ENCODE measurements around the gene CCDC33.

CCDC33 gene

DNA sequence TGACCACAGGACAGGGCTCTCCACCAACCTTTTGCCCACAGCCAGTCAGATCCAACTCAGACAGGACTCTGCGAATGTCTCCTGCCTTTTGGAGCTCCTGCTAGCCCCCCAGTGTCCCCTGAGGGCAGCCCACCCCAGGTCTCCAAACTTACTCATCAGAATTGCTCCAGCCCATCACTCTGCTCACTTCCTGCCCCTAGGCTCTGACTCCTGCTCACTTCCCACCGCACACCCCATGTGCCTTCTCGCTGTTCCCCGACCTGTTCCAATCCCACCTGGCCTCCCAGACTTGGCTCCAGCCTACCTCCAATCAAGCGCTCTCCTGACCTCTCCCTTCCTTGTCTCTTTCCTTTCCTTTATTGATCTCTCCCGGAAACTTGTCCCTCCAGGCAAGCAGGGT lies 27.6 kb upstream of the CCDC33 start:
- no peak for DNase-seq (ENCODE audit: low read depth)
- TF ChIP-seq CTCF (IDR thresholded peaks at IDR 0.05; ENCODE audit: control insufficient read depth, insufficient read depth, low read depth, low read length, missing control alignments), result no peak
- no peak overlapping the region for H3K4me3 ChIP-seq (ENCODE audit: control insufficient read depth, low read depth, low read length)

- no peak for DNase-seq (ENCODE audit: low read depth)
- no peak for TF ChIP-seq CTCF (IDR thresholded peaks at IDR 0.05; ENCODE audit: control insufficient read depth, insufficient read depth, low read depth, low read length, missing control alignments)
- H3K4me3 ChIP-seq (ENCODE audit: control insufficient read depth, low read depth, low read length), result no peak overlapping the region
These were observed 27.1 kb upstream of the CCDC33 start for GRCh38 chr15:74208901-74209559.

DNA sequence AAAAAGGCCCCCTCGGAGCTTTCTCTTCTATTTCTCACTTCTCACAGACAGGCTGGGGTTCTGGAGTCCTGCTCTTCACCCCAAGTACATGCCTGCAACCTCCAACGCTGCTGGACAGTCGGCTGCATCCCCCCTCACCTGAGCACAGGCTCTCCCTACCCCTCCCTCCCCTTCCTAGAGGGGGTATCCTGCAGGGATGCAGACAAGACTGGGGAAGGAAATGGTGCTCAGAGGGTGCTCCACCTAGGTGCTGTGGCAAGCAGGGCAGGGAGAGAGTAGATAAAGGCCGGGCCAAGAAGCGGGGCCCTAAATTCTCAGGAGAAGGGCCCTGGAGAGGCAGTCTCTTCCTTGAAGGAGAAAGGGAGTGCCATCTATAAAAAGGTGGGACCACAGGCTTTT lies 26.6 kb upstream of the CCDC33 start:
- TF ChIP-seq CTCF (IDR thresholded peaks at IDR 0.05; ENCODE audit: control insufficient read depth, insufficient read depth, low read depth, low read length, missing control alignments), result no peak
- no peak for DNase-seq (ENCODE audit: low read depth)
- H3K4me3 ChIP-seq (ENCODE audit: control insufficient read depth, low read depth, low read length), result no peak overlapping the region

- DNase-seq (ENCODE audit: low read depth), result no peak
- H3K4me3 ChIP-seq (ENCODE audit: control insufficient read depth, low read depth, low read length), result no peak overlapping the region
- no peak for TF ChIP-seq CTCF (IDR thresholded peaks at IDR 0.05; ENCODE audit: control insufficient read depth, insufficient read depth, low read depth, low read length, missing control alignments)
These were observed 26.0 kb upstream of the CCDC33 start for GRCh38 chr15:74209997-74210671.

GRCh38 chr15:74210729-74211128 lies 25.4 kb upstream of the CCDC33 start:
- TF ChIP-seq CTCF (IDR thresholded peaks at IDR 0.05; ENCODE audit: control insufficient read depth, insufficient read depth, low read depth, low read length, missing control alignments), result no peak
- no peak for DNase-seq (ENCODE audit: low read depth)
- no peak overlapping the region for H3K4me3 ChIP-seq (ENCODE audit: control insufficient read depth, low read depth, low read length)

GRCh38 chr15:74211656-74212055 lies 24.5 kb upstream of the CCDC33 start:
- DNase-seq (ENCODE audit: low read depth), result no peak
- TF ChIP-seq CTCF (IDR thresholded peaks at IDR 0.05; ENCODE audit: control insufficient read depth, insufficient read depth, low read depth, low read length, missing control alignments), result no peak
- H3K4me3 ChIP-seq (ENCODE audit: control insufficient read depth, low read depth, low read length), result no peak overlapping the region
